Fibroblast of pulmonary artery (primary cell): ENCODE data around the gene VIM.

ENCODE experiments used
- DNase-seq: peaks from one replicate; pipeline ENCODE4 v3.0.0-alpha.2; 2010; ENCODE audit warnings: low read depth
- H3K4me3 ChIP-seq: replicated peaks from 2 replicates; pipeline ENCODE4 v1.5.1; 2011; ENCODE audit warnings: low read depth, mild to moderate bottlenecking, control low read depth, low read length, moderate library complexity
- TF ChIP-seq, protein P1 (sequence below): IDR thresholded peaks from 2 replicates; pipeline ENCODE4 v1.5.1; 2011; ENCODE audit warnings: mild to moderate bottlenecking, control low read depth, low read length, inconsistent platforms; ENCODE audit errors: missing control alignments

Gene VIM

DNA sequence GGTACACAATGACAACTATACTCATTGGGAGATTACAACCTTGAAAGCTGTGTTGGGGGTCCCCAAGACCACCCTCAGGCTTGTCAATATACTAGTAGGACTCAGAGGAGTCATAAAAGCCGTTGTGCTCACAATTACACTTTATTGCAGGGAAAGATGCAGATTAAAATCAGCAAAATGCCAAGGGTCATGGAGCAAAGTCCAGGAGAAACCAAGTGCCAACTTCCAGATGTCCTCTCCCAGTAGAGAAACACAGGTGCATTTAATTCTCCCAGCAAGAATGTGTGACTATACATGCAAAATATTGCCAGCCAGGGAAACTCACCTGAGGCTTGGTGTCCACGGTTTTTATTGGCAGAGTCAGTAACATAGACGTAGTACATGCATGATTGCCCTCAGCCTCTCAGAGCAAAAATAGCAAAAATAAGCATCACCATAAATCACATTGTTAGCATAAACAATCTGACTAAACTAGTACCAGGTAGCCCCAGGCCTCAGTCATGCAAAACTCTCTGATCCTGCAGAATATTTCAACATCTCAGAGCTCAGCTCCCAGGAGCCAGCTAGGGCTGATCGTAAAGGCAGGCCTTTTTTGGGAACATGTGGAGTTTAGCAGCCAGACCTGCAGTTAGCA, 50.7 kb downstream of the VIM start:
- H3K4me3 ChIP-seq: no peak overlapping the region
- TF ChIP-seq, protein P1, sequence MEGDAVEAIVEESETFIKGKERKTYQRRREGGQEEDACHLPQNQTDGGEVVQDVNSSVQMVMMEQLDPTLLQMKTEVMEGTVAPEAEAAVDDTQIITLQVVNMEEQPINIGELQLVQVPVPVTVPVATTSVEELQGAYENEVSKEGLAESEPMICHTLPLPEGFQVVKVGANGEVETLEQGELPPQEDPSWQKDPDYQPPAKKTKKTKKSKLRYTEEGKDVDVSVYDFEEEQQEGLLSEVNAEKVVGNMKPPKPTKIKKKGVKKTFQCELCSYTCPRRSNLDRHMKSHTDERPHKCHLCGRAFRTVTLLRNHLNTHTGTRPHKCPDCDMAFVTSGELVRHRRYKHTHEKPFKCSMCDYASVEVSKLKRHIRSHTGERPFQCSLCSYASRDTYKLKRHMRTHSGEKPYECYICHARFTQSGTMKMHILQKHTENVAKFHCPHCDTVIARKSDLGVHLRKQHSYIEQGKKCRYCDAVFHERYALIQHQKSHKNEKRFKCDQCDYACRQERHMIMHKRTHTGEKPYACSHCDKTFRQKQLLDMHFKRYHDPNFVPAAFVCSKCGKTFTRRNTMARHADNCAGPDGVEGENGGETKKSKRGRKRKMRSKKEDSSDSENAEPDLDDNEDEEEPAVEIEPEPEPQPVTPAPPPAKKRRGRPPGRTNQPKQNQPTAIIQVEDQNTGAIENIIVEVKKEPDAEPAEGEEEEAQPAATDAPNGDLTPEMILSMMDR: no peak
- no peak for DNase-seq

DNA sequence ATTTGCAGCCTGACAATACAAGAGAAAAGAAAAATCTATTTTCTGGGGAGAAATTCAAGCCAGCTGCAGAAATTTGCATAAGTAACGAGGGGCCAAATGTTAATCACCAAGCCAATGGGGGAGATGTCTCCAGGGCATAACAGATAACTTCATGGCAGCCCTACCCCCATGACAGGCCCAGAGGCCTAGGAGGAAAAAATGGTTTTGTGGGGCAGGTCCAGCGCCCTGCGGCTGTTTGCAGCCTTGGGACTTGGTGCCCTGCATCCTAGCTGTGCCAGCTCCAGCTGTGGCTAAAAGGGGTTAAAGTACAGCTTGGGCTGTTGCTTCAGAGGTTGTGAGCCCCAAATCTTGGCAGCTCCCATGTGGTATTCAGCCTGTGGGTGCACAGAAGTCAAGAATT, 54.3 kb downstream of the VIM start:
- H3K4me3 ChIP-seq: no peak overlapping the region
- TF ChIP-seq, protein P1: no peak
- no peak for DNase-seq

DNA sequence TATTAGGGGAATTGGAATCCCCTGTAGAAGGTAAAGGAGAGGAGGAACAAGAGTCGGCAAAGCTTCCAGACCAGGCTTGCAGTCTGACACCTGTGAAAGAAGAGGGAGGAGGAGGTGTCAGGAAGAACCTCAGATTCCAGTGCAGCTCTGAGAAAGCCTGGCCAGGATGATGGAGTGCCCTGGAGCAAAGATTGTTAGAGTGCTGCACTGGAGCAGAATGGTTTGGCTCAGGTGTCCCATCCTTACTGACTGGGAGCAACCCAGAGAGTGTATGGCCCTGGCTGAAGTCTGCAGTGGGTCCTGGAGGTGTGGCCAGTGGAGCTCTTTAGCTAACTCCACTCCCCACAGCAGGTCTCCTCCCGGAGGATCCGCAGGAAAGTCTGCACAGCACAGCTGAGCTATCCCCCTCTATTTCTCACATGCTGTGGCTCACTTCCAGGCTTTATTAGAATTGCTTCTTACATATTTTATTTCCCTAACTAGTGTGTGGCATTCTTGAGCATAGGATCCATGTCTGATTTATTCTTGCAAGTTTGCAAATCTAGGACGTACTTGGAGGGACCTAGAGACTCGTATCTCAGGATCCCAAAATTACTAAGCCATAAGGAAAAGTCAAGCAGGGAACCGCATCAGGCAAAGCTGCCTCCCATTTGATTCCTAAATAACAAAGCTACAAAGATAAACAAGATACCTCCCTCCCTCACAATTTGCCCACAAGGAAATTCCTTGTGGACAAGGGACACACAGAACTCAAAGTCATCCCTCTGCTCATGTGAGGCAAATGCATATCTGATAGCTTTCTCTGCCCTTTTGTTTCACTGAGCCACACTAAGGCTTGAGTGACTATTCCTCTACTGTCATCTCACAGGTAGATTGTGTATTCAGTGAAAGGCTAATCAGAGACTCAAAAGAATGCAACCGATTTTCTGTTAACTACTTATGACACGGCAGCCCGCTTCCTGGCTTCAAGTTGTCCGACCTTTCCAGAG, 58.8 kb downstream of the VIM start:
- TF ChIP-seq, protein P1: no peak
- no peak overlapping the region for H3K4me3 ChIP-seq
- no peak for DNase-seq
